B cell (primary cell): ENCODE results near the gene RPP14. TPM values are rescaled to one million over a fixed set of nuclear protein-coding genes. Genes with fewer than 3 reads are reported as not detected.

Source experiments
- ATAC-seq: fragments of 200-7000 bp; cut with Tn5 transposase; one replicate; pipeline ENCODE4 v1.10.0; 2021; ENCODE audit warnings: low read depth, mild to moderate bottlenecking, moderate number of reproducible peaks, moderate library complexity
- CTCF ChIA-PET: fragments of 350-600 bp; sonication (Branson Sonifier 250); formaldehyde crosslinking; loops from one replicate; lab custom pipeline; 2021; ENCODE audit warnings: antibody characterized with exemption, inconsistent platforms; lab: Charles Lee
- POLR2A ChIA-PET: fragments of 350-600 bp; sonication (Branson Sonifier 250); formaldehyde crosslinking; loops from one replicate; lab custom pipeline; 2021; ENCODE audit warnings: antibody characterized with exemption; lab: Charles Lee
- DNase-seq: peaks from one replicate; pipeline ENCODE4 v3.0.0; 2013
- H2AFZ ChIP-seq: 2 replicates; pipeline ENCODE4 v1.6.1; 2012; ENCODE audit warnings: mild to moderate bottlenecking, low read depth, low read length; ENCODE audit not compliant: insufficient read depth, poor library complexity, severe bottlenecking
- H3K27ac ChIP-seq, 2 donors: 1 replicate in 1 of 2; 2 replicates in 1 of 2; pipeline ENCODE4 v1.5.1; 2012 to 2013; ENCODE audit warnings: low read length in 2 of 2, mild to moderate bottlenecking in 2 of 2, moderate library complexity in 1 of 2
- H3K27me3 ChIP-seq, 4 experiments: fragments of 200-600 bp in 1 of 4; sonication (generic) in 1 of 4; replicated peaks in 1 of 4; 1 replicate in 2 of 4; 2 replicates in 2 of 4; pipeline versions ENCODE4 v1.6.1 to v1.7.0; 2013 to 2016; ENCODE audit warnings: low read length in 3 of 4, mild to moderate bottlenecking in 2 of 4, mixed read lengths in 1 of 4, moderate library complexity in 1 of 4; ENCODE audit not compliant: insufficient read depth in 4 of 4, control insufficient read depth in 3 of 4; ENCODE audit errors: control extremely low read depth in 1 of 4
- H3K36me3 ChIP-seq, 2 experiments: replicated peaks in 1 of 2; 1 replicate in 1 of 2; 2 replicates in 1 of 2; pipeline versions ENCODE4 v1.6.1 to v1.7.1; 2013; ENCODE audit warnings: low read length in 1 of 2; ENCODE audit not compliant: insufficient read depth in 2 of 2, control insufficient read depth in 1 of 2; ENCODE audit errors: control extremely low read depth in 1 of 2, extremely low read depth in 1 of 2
- H3K4me1 ChIP-seq, 2 donors: fragments of 200-600 bp in 1 of 2; sonication (generic) in 1 of 2; 1 replicate in 1 of 2; 2 replicates in 1 of 2; pipeline versions ENCODE4 v1.5.1 to v1.6.1; 2013 to 2017; ENCODE audit warnings: low read length in 2 of 2; ENCODE audit not compliant: control insufficient read depth in 2 of 2, insufficient read depth in 2 of 2
- H3K4me2 ChIP-seq: replicated peaks from 2 replicates; pipeline ENCODE3; 2012; ENCODE audit warnings: mild to moderate bottlenecking, low read depth, low read length; ENCODE audit not compliant: poor library complexity, severe bottlenecking
- H3K4me3 ChIP-seq, 5 experiments: fragments of 200-600 bp in 1 of 5; sonication (generic) in 1 of 5; 1 replicate in 3 of 5; 2 replicates in 2 of 5; pipeline versions ENCODE4 v1.5.1 to v1.7.0; 2011 to 2016; ENCODE audit warnings: low read length in 4 of 5, mild to moderate bottlenecking in 4 of 5, low read depth in 2 of 5, control low read depth in 1 of 5, moderate library complexity in 1 of 5; ENCODE audit not compliant: insufficient read depth in 1 of 5; ENCODE audit errors: control extremely low read depth in 1 of 5, extremely low read depth in 1 of 5
- H3K79me2 ChIP-seq: fragments of 200-600 bp; sonication (generic); one replicate; pipeline ENCODE4 v1.6.0; 2016; ENCODE audit warnings: low read length; ENCODE audit not compliant: control insufficient read depth, insufficient read depth
- H3K9ac ChIP-seq: fragments of 200-600 bp; sonication (generic); 2 replicates; pipeline ENCODE4 v1.6.1; 2017; ENCODE audit warnings: mild to moderate bottlenecking, low read length, moderate library complexity
- H3K9me3 ChIP-seq, 3 donors: one replicate each; pipeline versions ENCODE4 v1.6.1 to v1.7.1; 2013; ENCODE audit warnings: low read length in 2 of 3; ENCODE audit not compliant: control insufficient read depth in 2 of 3, insufficient read depth in 1 of 3; ENCODE audit errors: control extremely low read depth in 1 of 3
- H4K20me1 ChIP-seq: 2 replicates; pipeline ENCODE4 v1.6.0; 2012; ENCODE audit warnings: mild to moderate bottlenecking, low read length; ENCODE audit not compliant: insufficient read depth, control insufficient read depth, poor library complexity, severe bottlenecking
- H3K27ac Mint-ChIP-seq: one replicate; pipeline ENCODE4 v1.8.0; 2021; ENCODE audit warnings: mixed read lengths
- H3K27me3 Mint-ChIP-seq: one replicate; pipeline ENCODE4 v1.8.0; 2021; ENCODE audit warnings: mixed read lengths
- H3K4me1 Mint-ChIP-seq: one replicate; pipeline ENCODE4 v1.8.0; 2021; ENCODE audit warnings: mixed read lengths
- H3K4me3 Mint-ChIP-seq: one replicate; pipeline ENCODE4 v1.8.0; 2021; ENCODE audit warnings: mixed read lengths
- H3K9me3 Mint-ChIP-seq: one replicate; pipeline ENCODE4 v1.8.0; 2022; ENCODE audit warnings: mixed read lengths; ENCODE audit not compliant: insufficient read depth
- EZH2 ChIP-seq: IDR thresholded peaks from 2 replicates; pipeline ENCODE4 v1.6.1; 2012; ENCODE audit warnings: borderline replicate concordance, low read depth, mild to moderate bottlenecking, moderate library complexity, low read length; ENCODE audit not compliant: insufficient read depth, poor library complexity, severe bottlenecking
- WGBS: methylation state at CpG from one replicate; pipeline ENCODE4 v1.1.5; 2013; ENCODE audit warnings: missing lambda C conversion rate; ENCODE audit not compliant: insufficient coverage; 5-methylcytosine and 5-hydroxymethylcytosine counted together
- intact Hi-C: fragments of 100-400 bp; cut with micrococcal nuclease; formaldehyde crosslinking; loops from one replicate; pipeline ENCODE4 v1.10.0; 2022
- polyA plus RNA-seq: library from polyadenylated mRNA; depleted of rRNA; stranded (reverse); fragments of >200 nt; gene quantifications from 2 replicates; pipeline ENCODE4 v1.2.3, GENCODE V29; 2012
- total RNA-seq, 2 donors: library from RNA; stranded (reverse); fragments of 120-200 nt in 1 of 2; gene quantifications; 1 replicate in 1 of 2; 2 replicates in 1 of 2; pipeline versions ENCODE4 v1.2.3 to v1.2.4, GENCODE V29; 2013 to 2022
- TF ChIP-seq, protein P1 (sequence below): fragments of 200-600 bp; IDR thresholded peaks from one replicate; pipeline ENCODE4 v1.8.0; 2022; ENCODE audit warnings: antibody characterized with exemption, mild to moderate bottlenecking

Gene RPP14
- total and polyA plus RNA-seq, 2 donors (not counting 1 experiment from before 2014, with no cell fraction given): 4.7 to 17.9 TPM

DNA sequence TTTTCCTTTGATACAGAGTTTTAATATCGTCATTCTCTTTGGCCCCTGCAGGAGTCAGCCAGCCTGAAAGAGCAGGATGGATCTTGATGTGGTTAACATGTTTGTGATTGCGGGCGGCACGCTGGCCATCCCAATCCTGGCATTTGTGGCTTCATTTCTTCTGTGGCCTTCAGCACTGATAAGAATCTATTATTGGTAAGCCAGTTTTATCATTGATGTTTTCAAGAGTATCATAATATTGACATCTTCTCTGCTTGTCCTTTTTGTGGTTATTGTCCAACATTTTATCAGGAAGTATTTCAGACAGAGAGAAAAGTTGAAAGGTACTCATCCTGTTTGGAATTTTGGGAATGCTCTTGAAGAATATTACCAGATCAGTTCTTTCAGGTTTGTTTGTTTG, 49.5 kb upstream of the RPP14 start:
- no peak overlapping the region for H3K27ac ChIP-seq
- no peaks in the 10 kb centered on the region for H3K27me3 ChIP-seq
- TF ChIP-seq EZH2: no peak
- TF ChIP-seq, protein P1, sequence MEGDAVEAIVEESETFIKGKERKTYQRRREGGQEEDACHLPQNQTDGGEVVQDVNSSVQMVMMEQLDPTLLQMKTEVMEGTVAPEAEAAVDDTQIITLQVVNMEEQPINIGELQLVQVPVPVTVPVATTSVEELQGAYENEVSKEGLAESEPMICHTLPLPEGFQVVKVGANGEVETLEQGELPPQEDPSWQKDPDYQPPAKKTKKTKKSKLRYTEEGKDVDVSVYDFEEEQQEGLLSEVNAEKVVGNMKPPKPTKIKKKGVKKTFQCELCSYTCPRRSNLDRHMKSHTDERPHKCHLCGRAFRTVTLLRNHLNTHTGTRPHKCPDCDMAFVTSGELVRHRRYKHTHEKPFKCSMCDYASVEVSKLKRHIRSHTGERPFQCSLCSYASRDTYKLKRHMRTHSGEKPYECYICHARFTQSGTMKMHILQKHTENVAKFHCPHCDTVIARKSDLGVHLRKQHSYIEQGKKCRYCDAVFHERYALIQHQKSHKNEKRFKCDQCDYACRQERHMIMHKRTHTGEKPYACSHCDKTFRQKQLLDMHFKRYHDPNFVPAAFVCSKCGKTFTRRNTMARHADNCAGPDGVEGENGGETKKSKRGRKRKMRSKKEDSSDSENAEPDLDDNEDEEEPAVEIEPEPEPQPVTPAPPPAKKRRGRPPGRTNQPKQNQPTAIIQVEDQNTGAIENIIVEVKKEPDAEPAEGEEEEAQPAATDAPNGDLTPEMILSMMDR: no peak
- H3K79me2 ChIP-seq: peaks cover 21% of the 10 kb centered on the region
- H3K4me3 ChIP-seq: no peak overlapping the region
- H2AFZ ChIP-seq: no peak overlapping the region
- H3K9me3 ChIP-seq: no peaks in the 10 kb centered on the region
- no peaks in the 10 kb centered on the region for H3K27me3 Mint-ChIP-seq
- 83% methylated on average over 2 of the region's 4 CpGs for WGBS
- no peaks in the 10 kb centered on the region for H4K20me1 ChIP-seq
- H3K9ac ChIP-seq: no peak overlapping the region
- H3K4me1 ChIP-seq: no peaks in the 10 kb centered on the region
- POLR2A ChIA-PET: no interaction called here
- intact Hi-C loops: no loop called here
- CTCF ChIA-PET: no interaction called here
- H3K27ac Mint-ChIP-seq: no peak overlapping the region
- no peak overlapping the region for H3K4me2 ChIP-seq
- no peak overlapping the region for H3K4me3 Mint-ChIP-seq
- H3K9me3 Mint-ChIP-seq: no peaks in the 10 kb centered on the region
- peaks cover 3% of the 10 kb centered on the region for H3K4me1 Mint-ChIP-seq
- peaks cover 1 to 40% of the 10 kb centered on the region in 2 experiments for H3K36me3 ChIP-seq
- DNase-seq (no peak), ATAC-seq (no peak)

DNA sequence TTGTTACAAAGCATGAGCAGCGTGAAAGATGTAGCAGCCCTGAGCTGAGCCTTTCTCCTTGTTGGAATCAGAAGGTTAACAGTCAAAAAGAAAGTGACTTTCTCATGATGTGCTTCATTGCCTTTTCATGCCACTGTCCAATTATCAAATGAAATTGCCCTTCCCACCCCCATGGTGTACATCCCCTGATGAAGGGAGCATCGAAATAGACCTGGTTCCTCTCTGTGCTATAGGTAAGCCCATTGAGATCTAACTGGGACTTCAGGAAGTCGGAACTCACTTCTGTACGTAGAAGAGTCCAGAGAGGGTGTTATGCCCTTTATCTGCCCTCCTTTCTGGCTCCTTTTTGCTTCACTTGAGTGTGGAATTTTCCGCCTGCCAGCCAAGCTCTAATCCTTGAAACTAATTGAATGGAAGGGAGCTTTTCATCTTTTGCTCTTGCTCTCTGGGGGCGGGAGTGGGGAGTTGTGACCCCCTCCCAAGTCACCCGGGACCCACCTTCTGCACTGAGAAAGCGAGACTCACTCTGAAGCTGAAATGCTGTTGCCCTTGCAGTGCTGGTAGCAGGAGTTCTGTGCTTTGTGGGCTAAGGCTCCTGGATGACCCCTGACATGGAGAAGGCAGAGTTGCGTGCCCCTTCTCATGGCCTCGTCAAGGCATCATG, 47.5 kb upstream of the RPP14 start:
- no peak overlapping the region for H3K4me2 ChIP-seq
- Mint-ChIP-seq H3K4me3 (no peak overlapping the region), H3K27me3 (no peaks in the 10 kb centered on the region), H3K27ac (no peak overlapping the region), H3K4me1 (no peaks in the 10 kb centered on the region), H3K9me3 (no peaks in the 10 kb centered on the region)
- H3K9me3 ChIP-seq: no peaks in the 10 kb centered on the region
- no peak overlapping the region for H3K9ac ChIP-seq
- H3K4me3 ChIP-seq: no peak overlapping the region
- H3K79me2 ChIP-seq: peaks cover 18% of the 10 kb centered on the region
- intact Hi-C loops: no loop called here
- H4K20me1 ChIP-seq: no peaks in the 10 kb centered on the region
- ChIA-PET CTCF (interaction anchor here (0.8 kb wide), 1 partner anchor 116 kb away, joined by 3 read pairs; no protein-coding TSS in a partner anchor), POLR2A (no interaction called here)
- H3K36me3 ChIP-seq: peaks cover 1 to 28% of the 10 kb centered on the region in 2 experiments
- WGBS: 94% methylated on average over 8 of the region's 10 CpGs
- H3K27me3 ChIP-seq: no peaks in the 10 kb centered on the region
- no peak overlapping the region for H3K27ac ChIP-seq
- ATAC-seq: no peak
- no peak for DNase-seq
- H2AFZ ChIP-seq: no peak overlapping the region
- no peaks in the 10 kb centered on the region for H3K4me1 ChIP-seq
- TF ChIP-seq, protein P1: no peak
- no peak for TF ChIP-seq EZH2
